ENCODE data around the gene KCNJ2.

Gene KCNJ2

GRCh38 chr17:70172923-70173322 is 3.6 kb downstream of the KCNJ2 start:
- TF ChIP-seq EZH2phosphoT487 (IDR thresholded peaks at IDR 0.05; ENCODE audit: borderline replicate concordance) (no peak), CTCF (conservative IDR thresholded peaks at IDR 0.05; ENCODE audit: low read length) (no peak)
- Histone ChIP-seq H3K9me2 (replicated peaks; ENCODE audit: low read depth, low read length) (no peaks in the 10 kb centered on the region), H3K4me3 (ENCODE audit: low read length, poor library complexity, severe bottlenecking) (no peak overlapping the region), H3F3A (ENCODE audit: low read depth) (no peaks in the 10 kb centered on the region), H3K4me1 (ENCODE audit: insufficient read depth, low read length, poor library complexity, severe bottlenecking) (no peaks in the 10 kb centered on the region), H2AFZ (ENCODE audit: low read length) (no peak overlapping the region), H3K27me3 (ENCODE audit: insufficient read depth, low read length, poor library complexity, severe bottlenecking) (no peaks in the 10 kb centered on the region), H3K79me2 (ENCODE audit: insufficient read depth, low read length) (no peaks in the 10 kb centered on the region), H3K9me3 (ENCODE audit: insufficient read depth, low read depth, low read length) (no peaks in the 10 kb centered on the region), H3K4me2 (ENCODE audit: low read depth, low read length, poor library complexity, severe bottlenecking) (no peak overlapping the region), H3K9ac (ENCODE audit: low read depth, low read length, poor library complexity, severe bottlenecking) (no peak overlapping the region), H4K20me1 (ENCODE audit: insufficient read depth, low read length, poor library complexity, severe bottlenecking) (no peaks in the 10 kb centered on the region), H3K36me3 (ENCODE audit: insufficient read depth, low read length) (no peaks in the 10 kb centered on the region)

DNA sequence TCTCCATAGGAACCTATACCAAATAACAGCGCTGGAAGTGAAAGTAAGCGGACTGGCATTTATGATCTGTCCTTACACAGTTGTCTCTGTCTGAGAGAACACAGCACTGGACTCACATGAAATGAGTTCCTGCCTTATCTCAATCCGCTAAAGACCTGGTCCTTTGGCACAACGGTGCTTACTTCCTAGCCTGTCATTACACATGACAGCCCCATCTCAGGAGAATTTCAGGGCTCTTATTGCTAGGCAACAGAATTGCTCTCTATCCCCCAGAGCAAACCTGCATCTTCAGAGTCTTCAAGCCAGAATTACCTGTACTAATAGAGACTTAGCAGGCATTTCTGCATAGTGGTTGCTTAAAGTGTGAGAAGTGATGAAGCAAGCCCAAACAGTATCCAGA is 4.3 kb downstream of the KCNJ2 start:
- Histone ChIP-seq H2AFZ (ENCODE audit: low read length) (no peak overlapping the region), H3K4me2 (ENCODE audit: low read depth, low read length, poor library complexity, severe bottlenecking) (no peak overlapping the region), H3K9me3 (ENCODE audit: insufficient read depth, low read depth, low read length) (no peaks in the 10 kb centered on the region), H3K36me3 (ENCODE audit: insufficient read depth, low read length) (no peaks in the 10 kb centered on the region), H3K27me3 (ENCODE audit: insufficient read depth, low read length, poor library complexity, severe bottlenecking) (no peaks in the 10 kb centered on the region), H3K4me1 (ENCODE audit: insufficient read depth, low read length, poor library complexity, severe bottlenecking) (no peaks in the 10 kb centered on the region), H3K79me2 (ENCODE audit: insufficient read depth, low read length) (no peaks in the 10 kb centered on the region), H4K20me1 (ENCODE audit: insufficient read depth, low read length, poor library complexity, severe bottlenecking) (no peaks in the 10 kb centered on the region), H3K4me3 (ENCODE audit: low read length, poor library complexity, severe bottlenecking) (no peak overlapping the region), H3F3A (ENCODE audit: low read depth) (no peaks in the 10 kb centered on the region), H3K9ac (ENCODE audit: low read depth, low read length, poor library complexity, severe bottlenecking) (no peak overlapping the region), H3K9me2 (replicated peaks; ENCODE audit: low read depth, low read length) (no peaks in the 10 kb centered on the region)
- TF ChIP-seq EZH2phosphoT487 (IDR thresholded peaks at IDR 0.05; ENCODE audit: borderline replicate concordance) (no peak), CTCF (conservative IDR thresholded peaks at IDR 0.05; ENCODE audit: low read length) (no peak)

DNA sequence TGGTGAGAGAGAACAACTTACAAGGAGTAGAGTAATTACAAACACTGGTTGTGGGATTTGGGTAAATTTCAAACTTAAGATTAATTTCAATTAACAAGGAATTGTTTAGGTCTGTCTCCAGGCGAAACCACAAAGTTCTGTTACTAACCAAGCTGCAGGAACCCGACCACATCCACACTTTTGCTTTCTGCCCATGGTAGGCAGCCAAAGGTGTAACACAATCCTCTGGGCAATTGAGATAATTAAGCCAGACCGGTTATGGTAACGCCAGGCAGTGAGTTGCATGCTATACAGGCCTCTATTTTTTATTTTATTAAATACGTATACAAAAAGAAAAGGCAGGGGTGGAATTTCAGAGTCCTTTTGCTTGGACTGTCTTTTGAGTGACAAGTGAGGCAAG is 12.0 kb downstream of the KCNJ2 start:
- no peak overlapping the region for H3K4me2 ChIP-seq (ENCODE audit: low read depth, low read length, poor library complexity, severe bottlenecking)

DNA sequence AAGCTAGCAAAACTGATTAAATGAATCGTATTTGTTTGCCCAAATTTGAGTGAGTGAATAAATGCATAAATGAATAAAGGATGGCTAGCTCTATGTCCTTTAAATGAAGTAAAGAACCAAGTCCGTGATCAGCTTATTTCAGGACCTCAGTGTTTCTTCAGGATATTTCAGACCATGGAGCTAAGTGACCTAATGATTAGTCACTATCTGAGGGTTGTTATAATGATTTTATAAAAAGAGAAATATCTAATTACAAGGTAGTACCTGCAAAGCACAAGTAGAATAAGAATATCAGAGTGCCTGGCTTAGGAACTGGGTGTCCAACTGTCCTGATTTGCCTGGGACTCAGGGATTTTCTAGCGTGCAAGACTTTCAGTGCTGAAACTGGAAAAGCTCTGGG is 12.5 kb downstream of the KCNJ2 start:
- no peak overlapping the region for H2AFZ ChIP-seq (ENCODE audit: low read length)
- TF ChIP-seq EZH2phosphoT487 (IDR thresholded peaks at IDR 0.05; ENCODE audit: borderline replicate concordance) (no peak), CTCF (conservative IDR thresholded peaks at IDR 0.05; ENCODE audit: low read length) (no peak)
- no peaks in the 10 kb centered on the region for H3K9me3 ChIP-seq (ENCODE audit: insufficient read depth, low read depth, low read length)
- no peak overlapping the region for H3K9ac ChIP-seq (ENCODE audit: low read depth, low read length, poor library complexity, severe bottlenecking)
- no peaks in the 10 kb centered on the region for H4K20me1 ChIP-seq (ENCODE audit: insufficient read depth, low read length, poor library complexity, severe bottlenecking)
- no peaks in the 10 kb centered on the region for H3K79me2 ChIP-seq (ENCODE audit: insufficient read depth, low read length)
- no peaks in the 10 kb centered on the region for H3K36me3 ChIP-seq (ENCODE audit: insufficient read depth, low read length)
- H3K4me1 ChIP-seq (ENCODE audit: insufficient read depth, low read length, poor library complexity, severe bottlenecking), result no peaks in the 10 kb centered on the region
- H3K27me3 ChIP-seq (ENCODE audit: insufficient read depth, low read length, poor library complexity, severe bottlenecking), result no peaks in the 10 kb centered on the region
- H3K4me2 ChIP-seq (ENCODE audit: low read depth, low read length, poor library complexity, severe bottlenecking), result no peak overlapping the region
- no peaks in the 10 kb centered on the region for H3F3A ChIP-seq (ENCODE audit: low read depth)
- no peak overlapping the region for H3K4me3 ChIP-seq (ENCODE audit: low read length, poor library complexity, severe bottlenecking)
- H3K9me2 ChIP-seq (replicated peaks; ENCODE audit: low read depth, low read length), result no peaks in the 10 kb centered on the region

More for the DNA sequence above, 12.0 kb downstream of the KCNJ2 start:
- Histone ChIP-seq H3K9ac (ENCODE audit: low read depth, low read length, poor library complexity, severe bottlenecking) (no peak overlapping the region), H3K9me2 (replicated peaks; ENCODE audit: low read depth, low read length) (no peaks in the 10 kb centered on the region), H2AFZ (ENCODE audit: low read length) (no peak overlapping the region), H3F3A (ENCODE audit: low read depth) (no peaks in the 10 kb centered on the region), H3K36me3 (ENCODE audit: insufficient read depth, low read length) (no peaks in the 10 kb centered on the region), H3K79me2 (ENCODE audit: insufficient read depth, low read length) (no peaks in the 10 kb centered on the region), H3K9me3 (ENCODE audit: insufficient read depth, low read depth, low read length) (no peaks in the 10 kb centered on the region), H3K4me3 (ENCODE audit: low read length, poor library complexity, severe bottlenecking) (no peak overlapping the region), H3K4me1 (ENCODE audit: insufficient read depth, low read length, poor library complexity, severe bottlenecking) (no peaks in the 10 kb centered on the region), H4K20me1 (ENCODE audit: insufficient read depth, low read length, poor library complexity, severe bottlenecking) (no peaks in the 10 kb centered on the region), H3K27me3 (ENCODE audit: insufficient read depth, low read length, poor library complexity, severe bottlenecking) (no peaks in the 10 kb centered on the region)
- no peak for TF ChIP-seq EZH2phosphoT487 (IDR thresholded peaks at IDR 0.05; ENCODE audit: borderline replicate concordance)
